Lung (tissue), 12 donors: ENCODE measurements around the gene TMEM61. TPM values are rescaled to one million over a fixed set of nuclear protein-coding genes. Genes with fewer than 3 reads are reported as not detected.

Experiments
- ATAC-seq: fragments of 200-7000 bp; cut with Tn5 transposase; one replicate; pipeline ENCODE4 v1.9.1; 2020; ENCODE audit warnings: moderate number of reproducible peaks; ENCODE audit not compliant: insufficient read depth, low FRiP score
- DNase-seq, 3 donors: peaks; one replicate each; pipeline ENCODE4 v3.0.0-alpha.2; 2013 to 2017
- H3K27ac ChIP-seq, 2 donors: one replicate each; pipeline ENCODE4 v1.5.1; 2013; ENCODE audit warnings: mild to moderate bottlenecking in 2 of 2, moderate library complexity in 2 of 2, control low read depth in 1 of 2, inconsistent platforms in 1 of 2, low read depth in 1 of 2, low read length in 1 of 2
- H3K27me3 ChIP-seq, 3 donors: one replicate each; pipeline ENCODE4 v1.5.1; 2013; ENCODE audit warnings: low read length in 2 of 3; ENCODE audit not compliant: control insufficient read depth in 3 of 3, insufficient read depth in 3 of 3
- H3K36me3 ChIP-seq, 4 donors: one replicate each; pipeline ENCODE4 v1.5.1; 2013; ENCODE audit warnings: low read length in 4 of 4, mild to moderate bottlenecking in 1 of 4, moderate library complexity in 1 of 4; ENCODE audit not compliant: control insufficient read depth in 4 of 4, insufficient read depth in 4 of 4
- H3K4me1 ChIP-seq, 5 donors: one replicate each; pipeline ENCODE4 v1.5.1; 2013; ENCODE audit warnings: low read length in 5 of 5, mild to moderate bottlenecking in 2 of 5, moderate library complexity in 1 of 5; ENCODE audit not compliant: control insufficient read depth in 5 of 5, insufficient read depth in 5 of 5
- H3K4me3 ChIP-seq: one replicate; pipeline ENCODE4 v1.5.1; 2013; ENCODE audit warnings: mild to moderate bottlenecking, control low read depth, moderate library complexity
- H3K9ac ChIP-seq, 2 donors: one replicate each; pipeline ENCODE4 v1.5.1; 2013; ENCODE audit warnings: low read length in 2 of 2, control low read depth in 1 of 2; ENCODE audit not compliant: insufficient read depth in 1 of 2
- H3K9me3 ChIP-seq, 4 donors: one replicate each; pipeline ENCODE4 v1.5.1; 2013; ENCODE audit warnings: low read length in 3 of 4, mild to moderate bottlenecking in 1 of 4, moderate library complexity in 1 of 4; ENCODE audit not compliant: control insufficient read depth in 4 of 4, insufficient read depth in 3 of 4
- WGBS, 2 donors: extraction: QIAGEN DNeasy Blood & Tissue Kit; methylation state at CpG; one replicate each; pipeline ENCODE4 v1.1.7; 2013; 5-methylcytosine and 5-hydroxymethylcytosine counted together
- polyA plus RNA-seq, 2 donors: library from polyadenylated mRNA; stranded (reverse); fragments of 200-250 nt; gene quantifications; one replicate each; pipeline ENCODE4 v1.2.1, GENCODE V29; 2013
- total RNA-seq, 2 donors: library from RNA; depleted of rRNA in 1 of 2; stranded (reverse); fragments of >200 nt in 1 of 2; gene quantifications; one replicate each; pipeline ENCODE4 v1.2.1, GENCODE V29; 2014 to 2021
- TF ChIP-seq, protein P1 (sequence below): IDR thresholded peaks from 2 replicates; pipeline ENCODE4 v1.5.1; 2012; ENCODE audit warnings: mild to moderate bottlenecking; ENCODE audit errors: control extremely low read depth, extremely low read depth
- donor health status: control.
- donor health status: control.
- donor health status: Bipolar disorder and iron deficiency.
- donor health status: healthy.
- donor health status: DM: yes; HTN: yes; CAD: no.

TMEM61 gene
- total and polyA plus RNA-seq, 4 donors = 0.91 to 2.1 (median 1.3) TPM

DNA sequence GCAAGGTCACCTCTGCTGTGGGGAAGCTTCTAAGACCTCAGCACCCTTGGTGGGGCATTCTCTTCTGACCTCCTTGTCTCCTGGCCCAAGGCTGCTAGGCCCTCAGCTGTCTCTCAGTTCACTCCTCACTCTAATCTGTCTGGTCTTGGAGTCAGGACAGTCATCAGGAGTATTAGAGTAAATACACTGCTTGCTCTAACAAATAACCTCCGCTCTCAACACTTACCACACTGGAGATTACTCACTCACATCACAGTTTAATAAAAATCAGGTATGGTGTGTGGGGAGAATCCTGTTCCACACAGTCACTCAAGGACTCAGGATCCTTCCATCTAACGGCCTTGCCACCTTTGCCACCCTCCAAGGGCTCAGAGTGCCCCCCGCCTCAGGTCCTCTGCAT is 26.6 kb upstream of the TMEM61 start:
- DNase-seq (no peak), ATAC-seq (no peak)
- TF ChIP-seq, protein P1, sequence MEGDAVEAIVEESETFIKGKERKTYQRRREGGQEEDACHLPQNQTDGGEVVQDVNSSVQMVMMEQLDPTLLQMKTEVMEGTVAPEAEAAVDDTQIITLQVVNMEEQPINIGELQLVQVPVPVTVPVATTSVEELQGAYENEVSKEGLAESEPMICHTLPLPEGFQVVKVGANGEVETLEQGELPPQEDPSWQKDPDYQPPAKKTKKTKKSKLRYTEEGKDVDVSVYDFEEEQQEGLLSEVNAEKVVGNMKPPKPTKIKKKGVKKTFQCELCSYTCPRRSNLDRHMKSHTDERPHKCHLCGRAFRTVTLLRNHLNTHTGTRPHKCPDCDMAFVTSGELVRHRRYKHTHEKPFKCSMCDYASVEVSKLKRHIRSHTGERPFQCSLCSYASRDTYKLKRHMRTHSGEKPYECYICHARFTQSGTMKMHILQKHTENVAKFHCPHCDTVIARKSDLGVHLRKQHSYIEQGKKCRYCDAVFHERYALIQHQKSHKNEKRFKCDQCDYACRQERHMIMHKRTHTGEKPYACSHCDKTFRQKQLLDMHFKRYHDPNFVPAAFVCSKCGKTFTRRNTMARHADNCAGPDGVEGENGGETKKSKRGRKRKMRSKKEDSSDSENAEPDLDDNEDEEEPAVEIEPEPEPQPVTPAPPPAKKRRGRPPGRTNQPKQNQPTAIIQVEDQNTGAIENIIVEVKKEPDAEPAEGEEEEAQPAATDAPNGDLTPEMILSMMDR = no peak
- no peak overlapping the region for H3K4me3 ChIP-seq
- 88 to 91% methylated on average over 3 of the region's 3 CpGs for WGBS, 2 donors
- no peak overlapping the region for H3K27ac ChIP-seq
- H3K4me1 ChIP-seq = peaks cover 0 to 7% (median 0%) of the 10 kb centered on the region in 5 donors
- H3K27me3 ChIP-seq = no peaks in the 10 kb centered on the region
- H3K9ac ChIP-seq = no peak overlapping the region
- H3K9me3 ChIP-seq = peaks cover 0 to 3% (median 1%) of the 10 kb centered on the region in 4 donors
- no peaks in the 10 kb centered on the region for H3K36me3 ChIP-seq

DNA sequence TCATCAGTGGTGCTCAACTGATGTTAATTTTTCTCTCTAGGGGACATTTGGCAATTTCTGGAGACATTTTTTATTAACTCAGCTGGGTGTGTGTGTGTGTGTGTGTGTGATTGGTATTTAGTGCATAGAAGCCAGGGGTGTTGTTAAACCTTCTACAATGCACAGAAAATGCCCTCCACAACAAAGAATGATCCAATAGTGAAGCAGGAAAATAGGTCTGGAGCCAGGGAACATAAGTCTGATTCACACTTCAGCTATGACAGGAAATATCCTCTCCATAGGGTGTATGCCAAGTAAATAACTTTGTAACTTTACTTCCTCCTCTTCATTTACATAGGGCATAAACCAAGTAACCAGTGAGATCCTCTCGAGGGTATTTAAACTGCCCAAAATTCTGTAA is 25.1 kb upstream of the TMEM61 start:
- H3K27ac ChIP-seq = no peak overlapping the region
- DNase-seq (peak in 1 of 3 donors; percentile 7), ATAC-seq (no peak)
- 45 to 58% methylated on average over 1 of the region's 1 CpG for WGBS, 2 donors
- TF ChIP-seq, protein P1 = no peak
- H3K9ac ChIP-seq = no peak overlapping the region
- peaks cover 0 to 3% (median 1%) of the 10 kb centered on the region in 4 donors for H3K9me3 ChIP-seq
- H3K27me3 ChIP-seq = no peaks in the 10 kb centered on the region
- H3K4me3 ChIP-seq = no peak overlapping the region
- no peaks in the 10 kb centered on the region for H3K36me3 ChIP-seq
- H3K4me1 ChIP-seq = peaks cover 0 to 6% (median 0%) of the 10 kb centered on the region in 5 donors

DNA sequence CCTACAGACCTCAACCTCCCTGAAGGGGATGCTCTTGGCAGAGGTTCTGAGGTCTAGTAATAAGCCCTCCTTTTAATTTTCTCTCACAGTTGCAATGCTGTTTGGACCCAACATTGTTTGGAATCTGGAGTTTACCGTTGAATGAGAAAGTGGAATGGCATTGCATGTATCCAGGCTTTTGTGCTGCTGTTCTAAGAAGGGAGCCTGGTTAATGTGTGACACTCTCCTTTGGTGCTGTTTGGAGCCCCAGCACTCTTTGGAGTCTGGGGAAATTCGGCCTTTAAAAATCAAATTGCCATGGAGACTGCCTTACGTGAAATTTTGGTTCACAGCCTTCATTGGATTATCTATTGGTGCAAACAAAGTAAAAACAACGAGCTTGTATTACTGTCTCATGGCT is 23.7 kb upstream of the TMEM61 start:
- ATAC-seq (no peak), DNase-seq (no peak)
- Histone ChIP-seq H3K9me3 (peaks cover 0 to 3% (median 1%) of the 10 kb centered on the region in 4 donors), H3K27me3 (no peaks in the 10 kb centered on the region), H3K4me1 (no peaks in the 10 kb centered on the region), H3K4me3 (no peak overlapping the region), H3K27ac (no peak overlapping the region), H3K9ac (no peak overlapping the region), H3K36me3 (no peaks in the 10 kb centered on the region)
- TF ChIP-seq, protein P1 = no peak
- WGBS, 2 donors = 91 to 95% methylated on average over 4 of the region's 4 CpGs

DNA sequence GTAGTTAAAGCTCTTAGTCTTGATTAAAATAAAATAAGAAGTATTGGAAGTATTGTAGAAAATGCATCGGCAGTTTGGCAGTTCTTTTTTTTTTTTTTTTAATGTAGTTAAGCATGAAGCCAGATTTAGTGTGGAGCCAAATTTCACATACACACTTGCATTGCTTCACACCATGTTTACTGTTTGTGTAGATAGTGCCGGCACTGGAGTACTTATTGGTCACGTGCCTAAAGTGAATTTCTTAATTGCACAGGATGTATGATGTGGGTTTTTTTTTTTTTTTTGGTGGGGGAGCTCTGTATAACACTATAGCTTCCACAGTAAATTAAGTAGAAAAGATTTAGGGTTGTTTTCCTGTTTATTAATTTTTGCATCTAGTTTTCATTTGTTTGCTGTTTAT is 21.2 kb upstream of the TMEM61 start:
- H3K4me3 ChIP-seq = no peak overlapping the region
- TF ChIP-seq, protein P1 = no peak
- no peaks in the 10 kb centered on the region for H3K4me1 ChIP-seq
- H3K27me3 ChIP-seq = no peaks in the 10 kb centered on the region
- 50 to 62% methylated on average over 3 of the region's 3 CpGs for WGBS, 2 donors
- DNase-seq (peak in 2 of 3 donors; percentile 42 to 55), ATAC-seq (no peak)
- H3K27ac ChIP-seq = no peak overlapping the region
- peaks cover 0 to 3% (median 1%) of the 10 kb centered on the region in 4 donors for H3K9me3 ChIP-seq
- no peak overlapping the region for H3K9ac ChIP-seq
- no peaks in the 10 kb centered on the region for H3K36me3 ChIP-seq
